Fibroblast of the aortic adventitia (primary cell): Measurements from ENCODE around the gene ADAMTS2. TPM values are rescaled to one million over a fixed set of nuclear protein-coding genes. Genes with fewer than 3 reads are reported as not detected.

Experiments used
- DNase-seq: peaks from one replicate; pipeline ENCODE4 v3.0.0-alpha.2; 2010; ENCODE audit warnings: low read depth
- H3K4me3 ChIP-seq: 2 replicates; pipeline ENCODE4 v1.5.1; 2011; ENCODE audit warnings: low read depth, mild to moderate bottlenecking, control low read depth, low read length, moderate library complexity
- small RNA-seq: library from RNA; depleted of rRNA; stranded (forward); fragments of <200 nt; gene quantifications from one replicate; pipeline ENCODE3, GENCODE V24; 2012
- total RNA-seq: library from RNA; depleted of rRNA; stranded (reverse); fragments of >200 nt; gene quantifications from 2 replicates; pipeline ENCODE4 v1.2.3, GENCODE V29; 2012; ENCODE audit warnings: low replicate concordance
- TF ChIP-seq, protein P1 (sequence below): IDR thresholded peaks from 2 replicates; pipeline ENCODE4 v1.5.1; 2011; ENCODE audit warnings: mild to moderate bottlenecking, low read length, control low read depth, inconsistent platforms; ENCODE audit not compliant: insufficient read depth

Gene ADAMTS2
- total RNA-seq, 1 donor = 25.8 TPM

DNA sequence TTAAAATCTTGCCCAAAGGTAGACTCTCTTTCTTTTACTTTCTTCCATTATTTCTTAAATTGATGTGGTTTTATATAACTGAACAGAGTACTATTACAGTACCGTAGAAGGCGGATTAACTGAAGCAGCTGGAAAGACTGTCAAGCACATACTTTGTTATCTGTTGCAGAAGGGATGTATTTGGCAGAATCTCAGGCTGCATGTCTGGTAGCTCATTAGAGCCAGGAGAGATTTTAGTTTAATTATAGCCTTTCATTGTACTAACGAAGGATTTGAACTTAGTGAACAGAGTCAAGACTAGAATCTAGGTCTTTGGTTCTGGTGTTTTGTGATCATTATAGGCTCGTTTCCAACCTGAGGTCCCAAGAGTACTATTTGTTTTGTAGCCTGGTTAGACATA is 264.5 kb downstream of the ADAMTS2 start:
- TF ChIP-seq, protein P1, sequence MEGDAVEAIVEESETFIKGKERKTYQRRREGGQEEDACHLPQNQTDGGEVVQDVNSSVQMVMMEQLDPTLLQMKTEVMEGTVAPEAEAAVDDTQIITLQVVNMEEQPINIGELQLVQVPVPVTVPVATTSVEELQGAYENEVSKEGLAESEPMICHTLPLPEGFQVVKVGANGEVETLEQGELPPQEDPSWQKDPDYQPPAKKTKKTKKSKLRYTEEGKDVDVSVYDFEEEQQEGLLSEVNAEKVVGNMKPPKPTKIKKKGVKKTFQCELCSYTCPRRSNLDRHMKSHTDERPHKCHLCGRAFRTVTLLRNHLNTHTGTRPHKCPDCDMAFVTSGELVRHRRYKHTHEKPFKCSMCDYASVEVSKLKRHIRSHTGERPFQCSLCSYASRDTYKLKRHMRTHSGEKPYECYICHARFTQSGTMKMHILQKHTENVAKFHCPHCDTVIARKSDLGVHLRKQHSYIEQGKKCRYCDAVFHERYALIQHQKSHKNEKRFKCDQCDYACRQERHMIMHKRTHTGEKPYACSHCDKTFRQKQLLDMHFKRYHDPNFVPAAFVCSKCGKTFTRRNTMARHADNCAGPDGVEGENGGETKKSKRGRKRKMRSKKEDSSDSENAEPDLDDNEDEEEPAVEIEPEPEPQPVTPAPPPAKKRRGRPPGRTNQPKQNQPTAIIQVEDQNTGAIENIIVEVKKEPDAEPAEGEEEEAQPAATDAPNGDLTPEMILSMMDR = no peak
- H3K4me3 ChIP-seq = no peak overlapping the region

DNA sequence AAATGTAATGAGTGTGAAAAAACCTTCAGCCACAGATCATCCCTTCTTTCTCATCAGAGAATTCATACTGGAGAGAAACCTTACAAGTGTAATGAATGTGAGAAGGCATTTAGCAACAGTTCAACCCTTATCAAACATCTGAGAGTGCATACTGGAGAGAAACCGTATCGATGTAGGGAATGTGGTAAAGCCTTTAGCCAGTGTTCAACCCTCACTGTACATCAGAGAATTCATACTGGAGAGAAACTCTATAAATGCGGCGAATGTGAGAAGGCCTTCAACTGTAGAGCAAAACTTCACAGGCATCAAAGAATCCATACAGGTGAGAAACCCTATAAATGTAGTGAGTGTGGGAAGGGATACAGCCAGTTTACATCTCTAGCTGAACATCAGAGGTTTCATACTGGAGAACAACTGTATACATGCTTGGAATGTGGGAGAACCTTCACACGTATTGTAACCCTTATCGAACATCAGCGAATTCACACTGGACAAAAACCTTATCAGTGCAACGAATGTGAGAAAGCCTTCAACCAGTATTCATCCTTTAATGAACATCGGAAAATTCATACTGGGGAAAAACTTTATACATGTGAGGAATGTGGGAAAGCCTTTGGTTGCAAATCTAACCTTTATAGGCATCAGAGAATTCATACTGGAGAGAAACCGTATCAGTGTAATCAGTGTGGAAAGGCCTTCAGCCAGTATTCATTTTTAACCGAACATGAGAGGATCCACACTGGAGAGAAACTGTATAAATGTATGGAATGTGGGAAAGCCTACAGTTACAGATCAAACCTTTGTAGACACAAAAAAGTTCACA is 265.9 kb downstream of the ADAMTS2 start:
- TF ChIP-seq, protein P1 = no peak
- DNase-seq = no peak
- no peak overlapping the region for H3K4me3 ChIP-seq

More for the DNA sequence above, 264.5 kb downstream of the ADAMTS2 start:
- DNase-seq = no peak

GRCh38 chr5:179065703-179066102 is 279.6 kb downstream of the ADAMTS2 start:
- DNase-seq = no peak
- no peak overlapping the region for H3K4me3 ChIP-seq
- TF ChIP-seq, protein P1 = no peak

DNA sequence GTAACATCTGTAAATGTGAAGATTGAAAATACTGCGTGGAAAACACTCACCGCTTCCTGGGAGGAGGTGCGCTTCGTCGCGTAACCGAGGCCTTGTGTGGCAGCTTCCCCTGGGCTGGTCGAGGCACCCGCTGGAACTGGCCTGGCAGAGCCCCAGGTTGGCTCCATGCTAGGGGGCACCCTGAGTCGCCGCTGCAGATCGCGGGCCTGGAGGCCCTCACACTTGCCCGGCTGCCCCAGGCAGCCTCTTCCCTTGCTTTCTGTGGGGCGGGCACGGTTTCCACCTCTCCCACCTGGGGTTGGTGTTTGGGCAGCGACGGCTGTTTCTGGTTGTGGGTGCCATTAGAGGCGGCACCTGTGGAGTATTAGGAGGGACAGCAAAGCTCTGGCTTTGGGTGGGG is 284.2 kb downstream of the ADAMTS2 start:
- no peak for DNase-seq
- peak overlapping the region; percentile 86 for H3K4me3 ChIP-seq
- TF ChIP-seq, protein P1 = no peak

Small RNA genes within 50 kb of the gene (small RNA-seq; reads per million reads assigned to genes)
- not detected for gene AC109479.2

Other genes starting within 250 kb of the ADAMTS2 start
- 53.0 and 143 TPM in 2 replicates for gene RUFY1, start 205.1 kb upstream of the ADAMTS2 start, total RNA-seq